A549 (cell line): Measurements from ENCODE around the gene EVX2. TPM values are rescaled to one million over a fixed set of nuclear protein-coding genes. Genes with fewer than 3 reads are reported as not detected.

Source experiments
- ATAC-seq, 2 experiments: fragments of 200-7000 bp in 1 of 2; fragments of >200 bp in 1 of 2; cut with Nextera tagmentation in 1 of 2; cut with Tn5 transposase in 1 of 2; 3 replicates each; pipeline versions ENCODE4 v1.8.0 to v1.9.1; 2018 to 2020; ENCODE audit warnings: mild to moderate bottlenecking in 1 of 2, moderate library complexity in 1 of 2
- CTCF ChIA-PET: fragments of 300-600 bp; sonication (Branson Sonifier 250); formaldehyde crosslinking; extraction: SDS; loops from one replicate; lab custom pipeline; 2021; ENCODE audit warnings: antibody characterized with exemption, inconsistent platforms; lab: Yijun Ruan, JAX
- POLR2A ChIA-PET: fragments of 350-600 bp; formaldehyde crosslinking; extraction: SDS; loops from one replicate; lab custom pipeline; 2021; ENCODE audit warnings: antibody characterized with exemption, inconsistent platforms; lab: Yijun Ruan, JAX
- DNase-seq, 2 experiments: peaks; one replicate each; pipeline versions ENCODE4 v3.0.0 to v3.0.0-alpha.2; 2011 to 2016; ENCODE audit warnings: low read depth in 1 of 2, low spot score in 1 of 2
- FAIRE-seq: peaks from 2 replicates; lab custom pipeline; 2011; peaks lifted over from hg19 to GRCh38; lab: Jason Lieb, UNC
- H3K27ac ChIP-seq, 2 experiments: fragments of >200 bp; sonication (Bioruptor Twin); formaldehyde crosslinking; 3 replicates each; pipeline ENCODE4 v1.5.1; 2016 to 2017
- H3K4me1 ChIP-seq: fragments of >200 bp; sonication (Bioruptor Twin); formaldehyde crosslinking; 3 replicates; pipeline ENCODE4 v1.6.1; 2016
- H3K4me2 ChIP-seq: fragments of >200 bp; sonication (Bioruptor Twin); formaldehyde crosslinking; 3 replicates; pipeline ENCODE4 v1.6.1; 2016
- H3K4me3 ChIP-seq: fragments of >200 bp; sonication (Bioruptor Twin); formaldehyde crosslinking; 3 replicates; pipeline ENCODE4 v1.5.1; 2016
- H3K9me3 ChIP-seq: fragments of >200 bp; sonication (Bioruptor Twin); formaldehyde crosslinking; 3 replicates; pipeline ENCODE4 v1.6.1; 2016
- ATOH8 ChIP-seq: fragments of 250-450 bp; sonication (Bioruptor Pico); IDR thresholded peaks from 2 replicates; pipeline ENCODE4 v1.5.0; 2020; ENCODE audit warnings: low read depth, mild to moderate bottlenecking, moderate library complexity
- BHLHE40 ChIP-seq: IDR thresholded peaks from 2 replicates; pipeline ENCODE4 v1.6.1; 2012; ENCODE audit warnings: low read depth, low read length, inconsistent platforms
- CTCF ChIP-seq: fragments of >200 bp; sonication (Bioruptor Twin); formaldehyde crosslinking; IDR thresholded peaks from 3 replicates; pipeline ENCODE4 v1.5.1; 2016
- E2F6 ChIP-seq: IDR thresholded peaks from 2 replicates; pipeline ENCODE4 v1.6.1; 2012; ENCODE audit warnings: low read depth, borderline replicate concordance
- EHF ChIP-seq: fragments of 250-450 bp; sonication (Bioruptor Pico); IDR thresholded peaks from 2 replicates; pipeline ENCODE4 v1.5.0; 2020; ENCODE audit warnings: mild to moderate bottlenecking
- EHMT2 ChIP-seq: fragments of 200-600 bp; sonication (generic); IDR thresholded peaks from 2 replicates; pipeline ENCODE4 v1.6.1; 2016; ENCODE audit warnings: antibody characterized with exemption, low read depth, mild to moderate bottlenecking, moderate library complexity
- EP300 ChIP-seq, 2 experiments: fragments of >200 bp; sonication (Bioruptor Twin); formaldehyde crosslinking; IDR thresholded peaks; 2 replicates in 1 of 2; 3 replicates in 1 of 2; pipeline ENCODE4 v1.6.1; 2016 to 2017
- HDAC2 ChIP-seq: fragments of 200-600 bp; sonication (generic); IDR thresholded peaks from 2 replicates; pipeline ENCODE4 v1.6.1; 2016
- HEYL ChIP-seq: fragments of 250-450 bp; sonication (Bioruptor Pico); IDR thresholded peaks from 2 replicates; pipeline ENCODE4 v1.8.0; 2021; ENCODE audit warnings: mild to moderate bottlenecking, moderate library complexity
- HOXB13 ChIP-seq: fragments of 250-450 bp; sonication (Bioruptor Pico); IDR thresholded peaks from 2 replicates; pipeline ENCODE4 v1.5.0; 2020; ENCODE audit warnings: low read depth, mild to moderate bottlenecking, moderate library complexity
- HOXB5 ChIP-seq: fragments of 250-450 bp; sonication (Bioruptor Pico); IDR thresholded peaks from 2 replicates; pipeline ENCODE4 v1.5.0; 2020; ENCODE audit warnings: mild to moderate bottlenecking, moderate library complexity
- JUN ChIP-seq, 2 experiments: fragments of >200 bp; sonication (Bioruptor Twin); formaldehyde crosslinking; IDR thresholded peaks; 2 replicates in 1 of 2; 3 replicates in 1 of 2; pipeline ENCODE4 v1.6.1; 2016 to 2017
- JUNB ChIP-seq: fragments of >200 bp; sonication (Bioruptor Twin); formaldehyde crosslinking; IDR thresholded peaks from 2 replicates; pipeline ENCODE4 v1.6.1; 2016
- MAFK ChIP-seq: fragments of 450-650 bp; IDR thresholded peaks from 2 replicates; pipeline ENCODE4 v1.6.1; 2014; ENCODE audit not compliant: partially characterized antibody
- MAX ChIP-seq: IDR thresholded peaks from 2 replicates; pipeline ENCODE4 v1.6.1; 2012
- MYC ChIP-seq: IDR thresholded peaks from 2 replicates; pipeline ENCODE4 v1.6.1; 2012; ENCODE audit warnings: mild to moderate bottlenecking, inconsistent platforms, low read length, improper control_type of control experiment, borderline replicate concordance
- PBX3 ChIP-seq: IDR thresholded peaks from 2 replicates; pipeline ENCODE4 v1.6.1; 2012
- POLR2A ChIP-seq: IDR thresholded peaks from 2 replicates; pipeline ENCODE4 v1.6.1; 2012; ENCODE audit warnings: mild to moderate bottlenecking, low read length
- POLR2AphosphoS2 ChIP-seq: conservative IDR thresholded peaks from 2 replicates; pipeline ENCODE4 v1.6.1; 2012; ENCODE audit warnings: low read length, improper control_type of control experiment, inconsistent platforms
- RARB ChIP-seq: fragments of 250-450 bp; sonication (Bioruptor Pico); IDR thresholded peaks from 2 replicates; pipeline ENCODE4 v1.8.0; 2021; ENCODE audit warnings: mild to moderate bottlenecking, moderate library complexity
- RFX5 ChIP-seq: fragments of 450-650 bp; IDR thresholded peaks from 2 replicates; pipeline ENCODE4 v1.7.1; 2014; ENCODE audit warnings: antibody characterized with exemption, mild to moderate bottlenecking, moderate library complexity
- SMC3 ChIP-seq: fragments of >200 bp; sonication (Bioruptor Twin); formaldehyde crosslinking; IDR thresholded peaks from 3 replicates; pipeline ENCODE4 v1.6.1; 2018; ENCODE audit warnings: inconsistent platforms
- TFCP2L1 ChIP-seq: fragments of 250-450 bp; sonication (Bioruptor Pico); IDR thresholded peaks from 2 replicates; pipeline ENCODE4 v1.5.0; 2021; ENCODE audit warnings: mild to moderate bottlenecking
- TP53 ChIP-seq: fragments of 250-450 bp; sonication (Bioruptor Pico); IDR thresholded peaks from 2 replicates; pipeline ENCODE4 v1.5.0; 2021; ENCODE audit warnings: mild to moderate bottlenecking, moderate library complexity
- ZC3H11A ChIP-seq: fragments of 450-650 bp; IDR thresholded peaks from 2 replicates; pipeline ENCODE4 v1.6.1; 2014; ENCODE audit warnings: antibody characterized with exemption, mild to moderate bottlenecking
- ZNF302 ChIP-seq: fragments of 250-450 bp; sonication (Bioruptor Pico); IDR thresholded peaks from 2 replicates; pipeline ENCODE4 v1.9.0; 2021; ENCODE audit warnings: inconsistent platforms, mild to moderate bottlenecking, moderate library complexity
- WGBS: methylation state at CpG from one replicate; pipeline ENCODE4 v1.1.6; 2017; ENCODE audit errors: missing lambda C conversion rate; 5-methylcytosine and 5-hydroxymethylcytosine counted together
- polyA plus RNA-seq, 4 experiments: library from polyadenylated mRNA; depleted of rRNA in 3 of 4; stranded (reverse); fragments of >200 nt; fragmentation: RNase III in 1 of 4; extraction: RNeasy Plus Mini Kit Qiagen cat#74134 plus additional on column Dnase treatment in 1 of 4; gene quantifications; 2 replicates in 3 of 4; 3 replicates in 1 of 4; pipeline ENCODE4 v1.2.3, GENCODE V29; 2011 to 2017

Gene EVX2
- polyA plus RNA-seq, 2 of the 4 experiments (the other 2 are of a cell fraction): 0.03 TPM; not detected in 1

GRCh38 chr2:176109192-176109901 lies 25.6 kb upstream of the EVX2 start (continued):
- TF ChIP-seq CTCF (no peak), POLR2AphosphoS2 (no peak), HOXB5 (CRISPR knock-in tag) (no peak), RARB (CRISPR knock-in tag) (no peak), ZC3H11A (no peak), TP53 (CRISPR knock-in tag) (no peak), HOXB13 (CRISPR knock-in tag) (no peak)

- Histone ChIP-seq H3K4me3 (peak overlapping the region; percentile 66), H3K4me2 (peak overlapping the region; percentile 97), H3K4me1 (peaks cover 30% of the 10 kb centered on the region)
- DNase-seq (no peak), ATAC-seq (0 out of 6 replicates have a peak, but pooled peaks of 1 of the 2 experiments have one; percentile 14)
- CTCF ChIA-PET: interaction anchor here (1.3 to 2.0 kb wide), 3 partner anchors 11 to 28 kb away, joined by 3 to 11 read pairs (median 5); no protein-coding TSS in a partner anchor
- TF ChIP-seq MAFK (no peak), ZNF302 (CRISPR knock-in tag) (no peak)
- TF ChIP-seq, all 56 proteins: peak for 0
- FAIRE-seq: no peak
- POLR2A ChIA-PET: no interaction called here
- WGBS: no CpG with 5 or more reads among the region's 59 CpGs
- H3K9me3 ChIP-seq: no peaks in the 10 kb centered on the region
- peak overlapping the region in 1 of 2 experiments; percentile 90; a peak in 3 of 6 replicates for H3K27ac ChIP-seq
Observed at GRCh38 chr2:176107731-176108181, 24.0 kb upstream of the EVX2 start.

GRCh38 chr2:176106581-176107539 lies 23.1 kb upstream of the EVX2 start, which contains the start of gene HOXD11:
Gene HOXD11, plus strand, starts transcription at chr2:176107280. Its CDS starts 76 bp downstream, at chr2:176107356.
- H3K4me2 ChIP-seq: peak within 1 kb of the TSS; percentile 97
- peak within 1 kb of the TSS; percentile 66 for H3K4me3 ChIP-seq
- WGBS: 7% methylated on average over 38 of the region's 85 CpGs
- DNase-seq: peak; percentile 31 to 70
- peak within 1 kb of the TSS; percentile 48 to 90; a peak in 5 of 6 replicates for H3K27ac ChIP-seq
- ChIA-PET CTCF (interaction anchor here (0.8 to 2.0 kb wide), 4 partner anchors 10 to 96 kb away, joined by 3 to 11 read pairs (median 4); no protein-coding TSS in a partner anchor), POLR2A (interaction anchor here (0.6 kb wide), 1 partner anchor 530 kb away, joined by 5 read pairs; no protein-coding TSS in a partner anchor)
- peaks cover 30% of the 10 kb centered on the region for H3K4me1 ChIP-seq
- FAIRE-seq: no peak
- ATAC-seq: peak; percentile 53 to 66
- no peaks in the 10 kb centered on the region for H3K9me3 ChIP-seq
- TF ChIP-seq EHMT2 (no peak), E2F6 (no peak; the same call in 1 of the 2 replicates), TFCP2L1 (CRISPR knock-in tag) (no peak), HEYL (CRISPR knock-in tag) (no peak), EHF (no peak), RFX5 (no peak), POLR2A (no peak), EP300 (IDR thresholded peaks at IDR 0.05) (no peak), MAX (peak; percentile 69; the same call in 1 of the 2 replicates), SMC3 (no peak), BHLHE40 (no peak), MYC (no peak), TP53 (CRISPR knock-in tag) (no peak), ATOH8 (CRISPR knock-in tag) (no peak), PBX3 (no peak), JUN (IDR thresholded peaks at IDR 0.05) (peak in 1 of 2 experiments; percentile 17; a peak in 1 of 5 replicates), ZNF302 (CRISPR knock-in tag) (no peak), HDAC2 (peak; percentile 87; the same call in 1 of the 2 replicates), JUNB (no peak)
